T-helper 1 cell treated with Interleukin-12 subunit alpha and Interleukin-12 subunit beta and Interleukin-4 antibody, amounts not matched to agents 30 ng/mL and 1 ng/mL, for 36 hours (primary cell): ENCODE data around the gene PHKB. TPM values are rescaled to one million over a fixed set of nuclear protein-coding genes. Genes with fewer than 3 reads are reported as not detected.
"Not testable (repeated sequence)": the region's sequence is repeated elsewhere in the genome, so short reads cannot be mapped to it uniquely, and the experiment has no call there.

Experiments
- intact Hi-C: fragments of 100-400 bp; cut with micrococcal nuclease; formaldehyde crosslinking; loops from one replicate; pipeline ENCODE4 v1.15.1; 2024
- total RNA-seq: library from RNA; stranded (reverse); gene quantifications from 2 replicates; pipeline ENCODE4 v1.2.3, GENCODE V29; 2022

Gene PHKB
- total RNA-seq = 43.2 and 48.2 TPM in 2 replicates

DNA sequence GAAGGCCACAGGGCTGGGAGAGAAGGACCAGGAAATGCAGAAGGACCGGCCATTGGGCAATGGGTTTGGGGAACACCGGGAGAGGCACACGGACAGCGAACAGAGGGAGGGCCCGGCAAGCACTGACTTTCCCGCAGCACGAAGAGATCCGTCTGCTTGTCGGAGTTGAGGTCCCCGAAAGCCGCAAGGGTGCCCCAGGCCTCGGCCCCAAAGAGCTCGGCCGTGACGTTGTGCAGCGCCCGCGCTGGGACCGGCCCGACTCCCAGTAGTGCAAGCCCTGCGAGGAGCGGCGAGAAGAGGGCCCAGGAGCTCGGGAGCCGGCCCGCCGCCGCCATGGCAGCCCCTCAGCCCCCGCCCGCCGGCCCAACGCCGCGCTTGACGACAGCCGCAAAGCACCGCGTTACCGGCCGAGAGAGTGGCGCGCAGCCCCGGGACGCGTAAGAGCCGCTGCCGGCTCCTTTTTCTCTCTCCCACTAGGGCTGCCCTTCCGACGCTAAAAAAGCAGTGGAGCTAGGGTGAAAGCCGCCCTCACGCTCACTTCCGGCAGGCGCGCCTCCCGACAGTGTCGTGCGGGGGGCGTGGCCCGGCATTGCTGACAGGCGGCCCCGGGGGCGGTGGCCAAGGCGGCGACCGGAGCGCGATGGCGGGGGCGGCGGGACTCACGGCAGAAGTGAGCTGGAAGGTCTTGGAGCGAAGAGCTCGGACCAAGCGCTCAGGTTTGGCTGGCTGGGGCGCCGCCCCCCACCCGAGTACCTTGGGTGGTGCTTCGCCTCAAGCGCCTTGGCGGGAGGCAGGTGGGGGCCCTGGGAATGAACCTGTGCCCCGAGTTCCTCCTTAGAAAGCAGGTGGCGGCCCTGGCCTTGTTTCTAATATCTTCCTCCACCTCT is at the start of gene PHKB, which contains the start of gene ITFG1:
Gene PHKB, plus strand, starts transcription at position 621 of the 887 bp plus-strand sequence. Its CDS starts 20 bp downstream, at position 641.
Gene ITFG1, minus strand, starts transcription at position 353 of the 887 bp plus-strand sequence. Its CDS starts 18 bp downstream, at position 335.
- intact Hi-C loops = loop anchor here (1.0 to 10.0 kb wide), 20 partner anchors 107 to 1148 kb away; partner anchors contain the start of genes DNAJA2, GPT2, NETO2 and ORC6

DNA sequence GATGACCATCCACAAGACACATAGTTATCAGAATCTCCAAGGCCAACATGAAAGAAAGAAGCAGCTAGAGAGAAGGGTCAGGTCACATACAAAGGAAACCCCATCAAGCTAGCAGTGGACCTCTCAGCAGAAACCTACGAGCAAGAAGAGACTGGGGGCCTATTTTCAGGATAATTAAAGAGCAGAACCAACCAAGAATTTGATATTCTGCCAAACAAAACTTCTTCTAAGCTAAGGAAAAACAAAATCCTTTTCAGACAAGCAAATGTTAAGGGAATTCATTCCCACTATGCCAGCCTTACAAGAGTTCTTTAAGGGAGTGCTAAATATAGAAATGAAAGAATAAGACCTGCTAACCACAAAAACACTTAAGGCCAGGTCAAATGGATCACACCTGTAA is 48.1 kb upstream of the PHKB start:
- intact Hi-C loops = no loop called here

DNA sequence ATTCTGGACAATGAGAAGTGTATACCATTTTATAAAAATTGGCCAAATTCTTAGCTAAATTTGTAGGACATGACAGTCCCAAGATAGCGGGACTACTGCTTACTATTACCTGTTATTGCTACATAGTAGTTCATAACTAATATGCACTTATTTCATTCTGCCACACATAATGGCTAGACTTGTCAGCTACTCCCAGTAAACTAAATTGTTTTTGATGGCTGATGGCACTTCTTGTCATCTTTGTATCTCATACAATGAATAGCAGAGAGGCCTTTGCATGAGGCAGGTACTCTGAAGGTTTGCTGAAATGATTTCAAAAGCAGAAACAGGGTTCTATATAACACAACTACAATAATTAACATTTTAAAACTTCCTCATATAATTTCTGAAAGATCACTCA is 44.3 kb upstream of the PHKB start:
- intact Hi-C loops = no loop called here

DNA sequence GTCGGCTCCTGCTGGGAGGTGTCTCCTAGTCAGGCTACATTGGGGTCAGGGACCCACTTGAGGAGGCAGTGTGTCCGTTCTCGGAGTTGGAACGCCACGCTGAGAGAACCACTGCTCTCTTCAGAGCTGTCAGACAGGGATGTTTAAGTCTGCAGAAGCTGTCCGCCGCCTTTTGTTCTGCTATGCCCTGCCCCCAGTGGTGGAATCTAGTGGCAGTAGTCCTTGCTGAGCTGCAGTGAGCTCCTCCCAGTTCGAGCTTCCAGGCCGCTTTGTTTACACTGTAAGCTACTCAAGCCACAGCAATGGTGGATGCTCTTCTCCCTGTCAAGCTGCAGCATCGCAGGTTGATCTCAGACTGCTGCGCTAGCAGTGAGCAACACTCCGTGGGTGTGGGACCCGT is 36.3 kb upstream of the PHKB start:
- intact Hi-C loops = no loop called here

- intact Hi-C loops = no loop called here
Measured at GRCh38 chr16:47426806-47427205, 34.3 kb upstream of the PHKB start.

- intact Hi-C loops = no loop called here
Measured at GRCh38 chr16:47431960-47432359, 29.2 kb upstream of the PHKB start.

DNA sequence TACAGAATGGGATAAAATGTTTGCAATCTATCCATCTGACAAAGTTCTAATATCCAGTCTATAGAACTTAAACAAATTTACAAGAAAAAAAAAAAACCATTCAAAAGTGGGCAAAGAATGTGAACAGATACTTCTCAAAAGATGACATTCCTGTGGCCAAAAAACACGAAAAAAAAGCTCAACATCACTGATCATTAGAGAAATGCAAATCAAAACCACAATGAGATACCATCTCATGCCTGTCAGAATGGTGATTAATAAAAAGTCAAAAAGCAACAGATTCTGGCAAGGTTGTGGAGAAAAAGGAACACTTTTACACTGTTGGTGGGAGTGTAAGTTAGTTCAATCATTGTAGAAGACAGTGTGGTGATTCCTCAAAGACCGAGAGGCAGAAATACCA is 26.9 kb upstream of the PHKB start:
- intact Hi-C loops = not testable (repeated sequence)

GRCh38 chr16:47440066-47440465 is 21.1 kb upstream of the PHKB start:
- intact Hi-C loops = not testable (repeated sequence)

- intact Hi-C loops = not testable (repeated sequence)
Measured at GRCh38 chr16:47442884-47443283, 18.2 kb upstream of the PHKB start.

DNA sequence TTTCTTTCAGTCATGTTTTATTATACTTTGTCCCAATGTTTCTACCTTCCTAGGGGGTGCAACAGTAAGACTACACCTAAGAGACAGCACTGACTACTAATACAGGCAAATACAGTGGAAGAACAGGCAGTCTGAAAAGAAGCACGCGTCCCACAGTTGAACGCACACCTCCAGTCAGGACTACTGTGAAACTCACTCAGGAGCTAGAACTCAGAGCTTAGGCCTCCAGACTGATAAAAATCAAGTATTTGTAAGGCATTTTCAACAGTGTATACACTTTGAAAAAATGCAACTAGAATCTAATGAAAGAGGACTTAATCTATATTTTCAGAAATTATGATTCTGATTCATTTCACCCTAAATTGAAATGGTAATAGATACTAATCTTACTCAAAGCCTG is 14.7 kb upstream of the PHKB start:
- intact Hi-C loops = no loop called here

GRCh38 chr16:47448830-47449575 is 12.1 kb upstream of the PHKB start:
- intact Hi-C loops = no loop called here

GRCh38 chr16:47449788-47450187 is 11.3 kb upstream of the PHKB start:
- intact Hi-C loops = no loop called here

DNA sequence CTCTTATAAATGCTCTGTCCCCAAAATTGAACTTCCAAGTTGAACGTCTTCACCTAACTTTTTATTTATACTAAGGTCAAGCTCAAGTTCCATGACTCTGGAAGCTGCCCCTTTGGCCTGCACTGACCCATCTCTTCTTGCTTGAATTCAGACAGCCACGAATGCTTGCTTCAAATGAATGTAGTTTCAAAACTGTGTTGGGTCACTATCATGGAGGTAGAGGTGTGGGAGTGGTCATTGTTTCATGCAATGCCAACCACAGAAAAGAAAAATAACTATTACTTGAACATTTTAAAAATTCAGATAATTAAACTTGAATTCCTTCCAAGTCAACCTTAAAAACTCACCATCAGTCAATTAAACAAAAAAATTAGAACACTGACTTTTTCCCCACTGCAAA is 2.8 kb upstream of the PHKB start:
- intact Hi-C loops = no loop called here

DNA sequence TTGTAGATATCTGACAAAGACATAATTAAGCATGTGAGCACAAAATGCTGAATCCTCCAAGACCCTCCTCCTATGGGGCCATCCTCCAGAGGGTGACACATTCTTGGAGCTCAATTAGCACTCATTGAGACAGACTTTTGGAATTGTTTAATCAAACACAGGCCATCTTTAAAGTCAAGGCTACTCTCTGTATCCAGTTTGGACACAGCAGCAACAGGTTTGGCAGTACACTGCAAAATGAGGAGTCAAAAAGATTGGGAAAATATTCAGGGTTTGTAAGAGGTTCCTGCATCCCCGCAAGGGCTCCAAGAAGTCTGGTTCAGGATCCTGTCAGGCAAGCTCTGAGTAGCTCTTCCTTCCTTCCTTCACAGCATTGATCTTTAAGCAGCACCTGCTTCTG is 1.5 kb upstream of the PHKB start:
- intact Hi-C loops = loop anchor here (2.0 to 10.0 kb wide), 11 partner anchors 183 to 1149 kb away; partner anchors contain the start of genes GPT2 and SHCBP1

- intact Hi-C loops = loop anchor here (2.0 to 10.0 kb wide), 11 partner anchors 182 to 1148 kb away; partner anchors contain the start of genes GPT2 and SHCBP1
Measured at GRCh38 chr16:47460359-47460710, 796 bp upstream of the PHKB start.

DNA sequence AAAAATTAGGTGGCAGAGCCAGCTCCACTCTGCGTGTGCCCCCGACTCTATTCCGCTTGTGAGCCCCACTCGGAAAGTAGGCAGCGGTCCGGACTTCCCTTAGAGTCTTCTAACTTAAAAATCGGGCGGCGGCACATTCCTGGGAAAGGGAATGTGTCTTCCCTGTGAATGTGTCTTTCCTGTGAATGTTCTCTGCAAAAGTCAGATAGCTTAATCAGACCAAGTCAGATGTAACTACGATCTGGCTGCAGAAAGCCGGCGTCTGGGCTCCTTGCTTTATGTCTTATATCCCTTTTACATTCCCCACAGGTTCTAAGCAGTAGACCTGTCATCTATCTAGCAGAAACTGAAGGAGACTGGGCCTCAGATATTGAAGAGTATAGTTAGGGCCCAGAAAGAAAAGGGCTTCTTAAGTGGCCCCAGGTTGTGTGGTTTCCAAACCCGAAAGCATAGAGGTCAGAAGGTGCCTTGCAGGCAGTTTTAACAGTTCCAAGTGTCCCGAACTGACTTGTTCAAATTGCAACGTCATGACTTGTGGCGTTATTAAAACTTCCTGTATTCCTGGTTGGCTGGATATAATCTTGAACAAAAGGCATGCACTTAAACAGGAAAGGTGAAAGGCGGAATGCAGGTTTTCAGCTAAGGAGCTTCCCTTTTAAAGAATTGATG is 601 bp downstream of the PHKB start:
- intact Hi-C loops = loop anchor here (1.0 to 10.0 kb wide), 21 partner anchors 107 to 1147 kb away; partner anchors contain the start of genes DNAJA2, GPT2, LONP2 and NETO2

DNA sequence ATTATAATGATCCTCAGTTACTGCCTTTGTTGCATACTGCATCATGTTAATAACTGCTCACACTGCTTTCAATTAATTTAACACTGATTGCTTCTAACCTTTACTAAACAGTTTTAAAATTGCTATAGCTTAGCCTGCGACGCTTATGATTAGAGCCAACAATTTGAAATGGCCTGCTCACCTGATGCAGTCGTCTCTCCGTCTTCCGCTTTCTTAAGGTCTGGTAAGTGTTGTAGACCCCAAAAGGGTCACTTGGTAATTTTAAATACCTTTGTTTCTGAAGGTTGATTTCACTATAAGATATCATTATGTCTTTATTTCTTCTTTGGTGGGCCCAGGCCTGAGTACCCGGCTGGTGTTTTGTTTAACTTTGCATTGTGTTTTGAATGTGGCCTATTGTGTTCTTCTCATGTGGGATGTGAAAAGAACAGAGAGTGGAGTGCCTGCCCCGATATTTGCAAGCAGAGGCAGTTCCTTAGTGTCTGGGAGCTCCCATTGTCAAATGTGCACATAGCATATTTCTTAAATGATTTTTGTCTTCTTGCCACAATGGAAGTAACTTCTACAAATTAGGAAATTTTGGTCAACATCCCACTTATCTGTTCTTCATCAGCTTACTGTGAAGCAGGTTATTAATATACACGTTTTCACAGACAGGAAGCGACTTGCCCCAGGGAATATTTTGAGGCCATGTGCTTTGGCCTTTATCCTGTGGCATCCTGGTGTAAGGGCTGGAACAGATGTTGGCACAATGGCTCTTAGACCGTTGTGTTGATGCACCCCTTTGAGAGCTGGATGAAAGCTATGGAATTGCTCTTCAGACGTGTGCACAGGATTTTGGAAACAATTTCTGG is 2.9 kb downstream of the PHKB start:
- intact Hi-C loops = loop anchor here (5.0 to 10.0 kb wide), 6 partner anchors 178 to 903 kb away; partner anchors contain the start of genes GPT2 and SHCBP1

GRCh38 chr16:47465919-47466630 is 4.9 kb downstream of the PHKB start:
- intact Hi-C loops = loop anchor here (10.0 kb wide), 1 partner anchor 681 kb away; no protein-coding TSS in a partner anchor

GRCh38 chr16:47467501-47467900 is 6.4 kb downstream of the PHKB start:
- intact Hi-C loops = loop anchor here (10.0 kb wide), 1 partner anchor 683 kb away; no protein-coding TSS in a partner anchor
